Glomerular visceral epithelial cell (primary cell): ENCODE measurements around the gene DCAF11.

Experiments
- DNase-seq: peaks from one replicate; pipeline ENCODE4 v3.0.0-alpha.2; 2016; ENCODE audit errors: extremely low spot score

Gene DCAF11

GRCh38 chr14:24114532-24115421 is at the start of gene DCAF11, which contains the start of gene NRL:
TSS of gene DCAF11 (plus strand) at chr14:24114777. CDS start at chr14:24115595, 818 bp downstream.
TSS of gene NRL (minus strand) at chr14:24114949. CDS start at chr14:24082848, 32,101 bp downstream.
- DNase-seq = peak; percentile 100

- DNase-seq = no peak
These were observed 49.7 kb upstream of the DCAF11 start for GRCh38 chr14:24064856-24065255.

GRCh38 chr14:24065408-24065807 is 49.2 kb upstream of the DCAF11 start:
- DNase-seq = no peak

- no peak for DNase-seq
These were observed 48.0 kb upstream of the DCAF11 start for GRCh38 chr14:24066496-24067132.

- no peak for DNase-seq
These were observed 47.2 kb upstream of the DCAF11 start for GRCh38 chr14:24067133-24068082.

GRCh38 chr14:24068711-24069410 is 45.7 kb upstream of the DCAF11 start:
- DNase-seq = no peak

GRCh38 chr14:24069411-24069735 is 45.2 kb upstream of the DCAF11 start:
- no peak for DNase-seq

- DNase-seq = no peak
These were observed 44.1 kb upstream of the DCAF11 start for GRCh38 chr14:24070285-24071143.

- DNase-seq = no peak
These were observed 43.4 kb upstream of the DCAF11 start, which contains the start of gene CPNE6 for GRCh38 chr14:24071144-24071697. TSS of gene CPNE6 (plus strand) at chr14:24071562. CDS start at chr14:24072937, 1,375 bp downstream.

GRCh38 chr14:24071836-24072430 is 42.6 kb upstream of the DCAF11 start:
- DNase-seq = no peak

GRCh38 chr14:24072436-24072835 is 42.1 kb upstream of the DCAF11 start:
- DNase-seq = no peak

- DNase-seq = no peak
These were observed 41.4 kb upstream of the DCAF11 start for GRCh38 chr14:24072881-24073877.

GRCh38 chr14:24074625-24075484 is 39.7 kb upstream of the DCAF11 start:
- no peak for DNase-seq

GRCh38 chr14:24075485-24076301 is 38.9 kb upstream of the DCAF11 start:
- DNase-seq = no peak

- DNase-seq = no peak
These were observed 38.3 kb upstream of the DCAF11 start for GRCh38 chr14:24076302-24076601.

GRCh38 chr14:24077086-24077485 is 37.5 kb upstream of the DCAF11 start:
- no peak for DNase-seq

- no peak for DNase-seq
These were observed 36.4 kb upstream of the DCAF11 start for GRCh38 chr14:24078146-24078545.
